HL-60 (cell line): ENCODE results near the gene ETV7.
"Not testable (repeated sequence)": the region's sequence is repeated elsewhere in the genome, so short reads cannot be mapped to it uniquely, and the experiment has no call there.

Experiments used
- DNase-seq, 2 experiments: peaks; one replicate each; pipeline ENCODE4 v3.0.0-alpha.2; 2010 to 2020; ENCODE audit warnings: low read depth in 1 of 2, low spot score in 1 of 2
- H3K27ac ChIP-seq: fragments of 250-450 bp; sonication (Bioruptor Pico); replicated peaks from 2 replicates; pipeline ENCODE4 v1.5.1; 2020; ENCODE audit warnings: mild to moderate bottlenecking, moderate library complexity
- H3K27me3 ChIP-seq: fragments of 250-450 bp; sonication (Bioruptor Pico); 2 replicates; pipeline ENCODE4 v1.5.1; 2021; ENCODE audit warnings: mild to moderate bottlenecking, moderate library complexity; ENCODE audit not compliant: insufficient read depth, poor library complexity, severe bottlenecking
- H3K4me3 ChIP-seq: replicated peaks from 2 replicates; pipeline ENCODE4 v1.5.1; 2011; ENCODE audit warnings: mild to moderate bottlenecking, control low read depth, low read length; ENCODE audit not compliant: insufficient read depth
- CTCF ChIP-seq: IDR thresholded peaks from one replicate; pipeline ENCODE4 v1.5.1; 2011; ENCODE audit warnings: low read length, control low read depth, inconsistent platforms; ENCODE audit not compliant: insufficient read depth
- GABPA ChIP-seq: IDR thresholded peaks from 2 replicates; pipeline ENCODE4 v1.6.1; 2012; ENCODE audit warnings: low read depth
- POLR2AphosphoS5 ChIP-seq: IDR thresholded peaks from 2 replicates; pipeline ENCODE4 v1.6.1; 2012; ENCODE audit warnings: low read depth
- REST ChIP-seq: IDR thresholded peaks from 2 replicates; pipeline ENCODE4 v1.6.1; 2012; ENCODE audit warnings: low read depth; ENCODE audit not compliant: insufficient replicate concordance
- SPI1 ChIP-seq: IDR thresholded peaks from 2 replicates; pipeline ENCODE4 v1.6.1; 2012; ENCODE audit warnings: low read depth, mild to moderate bottlenecking, borderline replicate concordance

ETV7 gene

GRCh38 chr6:36413489-36414480, 26.3 kb upstream of the ETV7 start:
- TF ChIP-seq GABPA (no peak), SPI1 (no peak), CTCF (no peak), POLR2AphosphoS5 (no peak), REST (no peak)
- Histone ChIP-seq H3K27ac (no peak overlapping the region), H3K4me3 (no peak overlapping the region), H3K27me3 (no peaks in the 10 kb centered on the region)
- DNase-seq, result no peak

- not testable (repeated sequence) for H3K27ac ChIP-seq, H3K27me3 ChIP-seq, H3K4me3 ChIP-seq, DNase-seq
These were observed 22.2 kb upstream of the ETV7 start for GRCh38 chr6:36409718-36410117.

- no peak overlapping the region for H3K4me3 ChIP-seq
- no peak for DNase-seq
- TF ChIP-seq POLR2AphosphoS5, result no peak
- no peak for TF ChIP-seq SPI1
- no peak for TF ChIP-seq GABPA
- TF ChIP-seq REST, result no peak
- no peak for TF ChIP-seq CTCF
- H3K27me3 ChIP-seq, result no peaks in the 10 kb centered on the region
- H3K27ac ChIP-seq, result no peak overlapping the region
These were observed 16.7 kb upstream of the ETV7 start for GRCh38 chr6:36404164-36404563.

- TF ChIP-seq POLR2AphosphoS5, result no peak
- no peak for TF ChIP-seq CTCF
- TF ChIP-seq REST, result no peak
- TF ChIP-seq GABPA, result no peak
- no peak for TF ChIP-seq SPI1
- no peak overlapping the region for H3K27ac ChIP-seq
- DNase-seq, result no peak
These were observed 15.0 kb upstream of the ETV7 start for GRCh38 chr6:36402481-36402880.

More at GRCh38 chr6:36402481-36402880, 15.0 kb upstream of the ETV7 start:
- H3K4me3 ChIP-seq, result no peak overlapping the region
- no peaks in the 10 kb centered on the region for H3K27me3 ChIP-seq
